Natural killer cell (primary cell): ENCODE measurements around the gene ZCCHC14. TPM values are rescaled to one million over a fixed set of nuclear protein-coding genes. Genes with fewer than 3 reads are reported as not detected.
"Not testable (repeated sequence)": the region's sequence is repeated elsewhere in the genome, so short reads cannot be mapped to it uniquely, and the experiment has no call there.

Experiments used
- ATAC-seq, 3 donors: fragments of 150-1000 bp in 2 of 3; fragments of 200-7000 bp in 1 of 3; cut with Tn5 transposase; 1 replicate in 1 of 3; 2 replicates in 2 of 3; pipeline ENCODE4 v1.10.0; 2021; ENCODE audit warnings: mild to moderate bottlenecking in 2 of 3, moderate library complexity in 2 of 3
- DNase-seq, 2 donors: peaks; one replicate each; pipeline versions ENCODE4 v3.0.0 to v3.0.0-alpha.2; 2013 to 2021; ENCODE audit warnings: mixed read lengths in 1 of 2
- H3K27ac ChIP-seq: one replicate; pipeline ENCODE4 v1.5.1; 2013; ENCODE audit warnings: mild to moderate bottlenecking, low read length
- H3K27me3 ChIP-seq: one replicate; pipeline ENCODE4 v1.6.1; 2013; ENCODE audit warnings: low read length; ENCODE audit not compliant: control insufficient read depth, insufficient read depth
- H3K36me3 ChIP-seq: one replicate; pipeline ENCODE4 v1.6.1; 2013; ENCODE audit warnings: low read length; ENCODE audit not compliant: control insufficient read depth, insufficient read depth
- H3K4me1 ChIP-seq: one replicate; pipeline ENCODE4 v1.6.1; 2013; ENCODE audit warnings: low read length; ENCODE audit not compliant: control insufficient read depth, insufficient read depth
- H3K4me3 ChIP-seq: one replicate; pipeline ENCODE4 v1.5.1; 2013; ENCODE audit warnings: low read length
- H3K9me3 ChIP-seq: one replicate; pipeline ENCODE4 v1.6.1; 2013; ENCODE audit warnings: low read length; ENCODE audit not compliant: control insufficient read depth, insufficient read depth
- H3K27ac Mint-ChIP-seq, 2 donors: one replicate each; pipeline ENCODE4 v1.8.0; 2022; ENCODE audit warnings: mild to moderate bottlenecking in 2 of 2, mixed read lengths in 2 of 2, moderate library complexity in 1 of 2
- H3K27me3 Mint-ChIP-seq, 2 donors: one replicate each; pipeline ENCODE4 v1.8.0; 2022; ENCODE audit warnings: low read depth in 2 of 2, mixed read lengths in 2 of 2
- H3K36me3 Mint-ChIP-seq: one replicate; pipeline ENCODE4 v1.8.0; 2022; ENCODE audit warnings: mixed read lengths
- H3K4me1 Mint-ChIP-seq, 2 donors: one replicate each; pipeline ENCODE4 v1.8.0; 2022; ENCODE audit warnings: mixed read lengths in 2 of 2
- H3K4me3 Mint-ChIP-seq: one replicate; pipeline ENCODE4 v1.8.0; 2022; ENCODE audit warnings: mild to moderate bottlenecking, moderate library complexity, mixed read lengths
- H3K9me3 Mint-ChIP-seq, 2 donors: one replicate each; pipeline ENCODE4 v1.8.0; 2022; ENCODE audit warnings: mixed read lengths in 2 of 2
- WGBS: methylation state at CpG from one replicate; pipeline ENCODE4 v1.1.7; 2013; ENCODE audit warnings: missing lambda C conversion rate; ENCODE audit not compliant: insufficient coverage; 5-methylcytosine and 5-hydroxymethylcytosine counted together
- intact Hi-C: fragments of 100-400 bp; cut with micrococcal nuclease; formaldehyde crosslinking; loops from one replicate; pipeline ENCODE4 v1.14.2; 2022
- total RNA-seq, 4 donors: library from RNA; stranded (reverse); fragments of 120-200 nt in 1 of 4; gene quantifications; one replicate each; pipeline versions ENCODE4 v1.2.3 to v1.2.4, GENCODE V29; 2013 to 2022
- TF ChIP-seq, protein P1 (sequence below): fragments of 200-600 bp; IDR thresholded peaks from one replicate; pipeline ENCODE4 v1.8.0; 2022; ENCODE audit warnings: antibody characterized with exemption

Gene ZCCHC14
- total RNA-seq, 3 donors from 2014 or later (not counting 1 experiment from before 2014, with no cell fraction given), result 12.2 to 20.9 (median 19.2) TPM

DNA sequence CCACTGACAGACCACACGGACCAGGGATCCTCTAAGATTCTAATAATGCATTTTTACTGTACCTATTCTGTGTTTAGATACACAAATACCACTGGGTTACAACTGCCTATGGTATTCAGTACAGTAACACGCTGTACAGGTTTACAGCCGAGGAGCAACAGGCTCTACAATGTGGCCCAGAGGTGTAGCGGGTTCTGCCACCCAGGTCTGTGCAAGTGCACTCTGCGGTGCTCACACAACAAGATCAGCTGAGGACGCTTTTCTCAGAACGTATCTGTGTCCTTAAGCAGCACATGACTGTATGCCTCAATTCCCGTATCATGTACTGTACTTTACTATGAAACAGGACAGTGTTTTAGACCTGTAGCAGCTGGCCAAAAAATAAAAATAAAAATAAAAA is 6.5 kb downstream of the ZCCHC14 start:
- peaks cover 71 to 77% of the 10 kb centered on the region in 2 donors for H3K4me1 Mint-ChIP-seq
- TF ChIP-seq, protein P1, sequence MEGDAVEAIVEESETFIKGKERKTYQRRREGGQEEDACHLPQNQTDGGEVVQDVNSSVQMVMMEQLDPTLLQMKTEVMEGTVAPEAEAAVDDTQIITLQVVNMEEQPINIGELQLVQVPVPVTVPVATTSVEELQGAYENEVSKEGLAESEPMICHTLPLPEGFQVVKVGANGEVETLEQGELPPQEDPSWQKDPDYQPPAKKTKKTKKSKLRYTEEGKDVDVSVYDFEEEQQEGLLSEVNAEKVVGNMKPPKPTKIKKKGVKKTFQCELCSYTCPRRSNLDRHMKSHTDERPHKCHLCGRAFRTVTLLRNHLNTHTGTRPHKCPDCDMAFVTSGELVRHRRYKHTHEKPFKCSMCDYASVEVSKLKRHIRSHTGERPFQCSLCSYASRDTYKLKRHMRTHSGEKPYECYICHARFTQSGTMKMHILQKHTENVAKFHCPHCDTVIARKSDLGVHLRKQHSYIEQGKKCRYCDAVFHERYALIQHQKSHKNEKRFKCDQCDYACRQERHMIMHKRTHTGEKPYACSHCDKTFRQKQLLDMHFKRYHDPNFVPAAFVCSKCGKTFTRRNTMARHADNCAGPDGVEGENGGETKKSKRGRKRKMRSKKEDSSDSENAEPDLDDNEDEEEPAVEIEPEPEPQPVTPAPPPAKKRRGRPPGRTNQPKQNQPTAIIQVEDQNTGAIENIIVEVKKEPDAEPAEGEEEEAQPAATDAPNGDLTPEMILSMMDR, result no peak
- no peak overlapping the region for H3K27ac ChIP-seq

DNA sequence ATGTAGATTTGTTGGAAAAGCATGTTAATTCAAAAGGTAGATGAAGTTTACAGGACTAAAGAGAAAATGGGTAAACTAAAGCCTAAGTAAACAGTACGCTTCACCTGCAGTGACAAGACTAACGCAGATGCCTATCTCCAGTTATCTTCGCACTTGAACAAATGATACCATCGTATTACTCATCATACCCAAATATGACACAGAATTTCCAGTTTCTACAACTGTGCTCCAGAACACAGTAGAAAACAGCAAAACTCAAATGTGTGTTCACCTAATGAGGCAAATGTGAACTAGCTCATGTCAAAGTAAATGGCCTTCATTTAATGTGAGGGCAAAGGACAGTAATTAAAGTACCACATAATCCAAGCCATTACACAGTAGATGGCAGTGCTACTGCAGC is 7.0 kb downstream of the ZCCHC14 start:
- Mint-ChIP-seq H3K4me1 (peaks cover 68 to 79% of the 10 kb centered on the region in 2 donors), H3K4me3 (peak overlapping the region; percentile 81), H3K27ac (peak overlapping the region; percentile 87 to 89)
- H3K9me3 ChIP-seq, H3K27ac ChIP-seq, intact Hi-C loops, H3K4me3 ChIP-seq, H3K27me3 ChIP-seq, H3K36me3 Mint-ChIP-seq, H3K27me3 Mint-ChIP-seq, H3K36me3 ChIP-seq, DNase-seq, H3K9me3 Mint-ChIP-seq: not testable (repeated sequence)
- WGBS, result 87% methylated on average over 4 of the region's 4 CpGs
- ATAC-seq, result peak in 1 of 3 donors; percentile 25
- peaks cover 22% of the 10 kb centered on the region for H3K4me1 ChIP-seq

More for the DNA sequence above, 6.5 kb downstream of the ZCCHC14 start:
- no peak overlapping the region for H3K4me3 ChIP-seq
- Mint-ChIP-seq H3K36me3 (no peaks in the 10 kb centered on the region), H3K4me3 (no peak overlapping the region), H3K27ac (peak overlapping the region in 1 of 2 donors; percentile 87), H3K27me3 (no peaks in the 10 kb centered on the region), H3K9me3 (no peaks in the 10 kb centered on the region)
- intact Hi-C loops, result no loop called here
- H3K9me3 ChIP-seq, result no peaks in the 10 kb centered on the region
- no peak for DNase-seq
- no peaks in the 10 kb centered on the region for H3K36me3 ChIP-seq
- no peaks in the 10 kb centered on the region for H3K27me3 ChIP-seq
- H3K4me1 ChIP-seq, result peaks cover 27% of the 10 kb centered on the region
- WGBS, result 93% methylated on average over 7 of the region's 8 CpGs
- ATAC-seq, result no peak

DNA sequence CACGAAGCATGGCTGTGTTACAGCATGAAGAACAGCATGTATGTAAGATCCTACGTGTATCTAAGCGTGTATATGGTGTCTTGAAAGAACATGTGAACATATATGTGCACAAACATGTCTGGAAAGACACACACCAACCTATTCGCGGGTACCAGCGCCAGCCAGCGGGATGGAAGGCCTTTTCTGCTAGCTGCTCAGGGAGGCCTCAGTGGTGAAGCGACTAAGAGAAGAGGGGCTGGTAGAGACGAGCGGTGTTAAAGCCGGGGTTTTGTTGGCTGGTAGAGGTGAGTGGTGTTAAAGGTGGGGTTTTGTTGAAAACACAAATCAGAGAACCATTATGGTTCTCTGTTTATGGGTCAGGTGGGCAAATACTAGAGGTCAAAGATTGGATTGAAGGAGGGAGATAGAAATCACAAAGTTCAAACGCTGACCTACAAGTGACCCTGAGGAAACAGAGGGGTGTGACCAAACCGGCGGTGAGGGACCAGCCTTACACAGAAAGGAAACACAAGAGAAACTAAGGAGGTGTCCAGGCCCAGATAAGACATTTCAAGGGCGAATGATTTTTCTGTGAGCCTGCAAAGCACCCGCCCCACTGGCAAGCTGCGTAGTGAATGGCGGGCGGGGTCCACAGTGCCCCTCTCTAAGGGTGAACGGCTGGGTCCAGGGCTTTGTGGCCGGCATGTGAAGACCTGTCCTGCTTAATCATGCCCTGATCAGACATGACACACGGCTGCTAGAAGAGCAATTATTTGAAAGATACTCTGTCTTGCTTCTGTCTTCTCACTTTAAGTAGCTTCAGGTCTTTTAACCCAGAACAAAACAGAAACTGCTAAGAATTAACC is 8.1 kb downstream of the ZCCHC14 start:
- TF ChIP-seq, protein P1, result no peak
- Histone ChIP-seq H3K4me3 (no peak overlapping the region), H3K27me3 (no peaks in the 10 kb centered on the region), H3K27ac (peak overlapping the region; percentile 21), H3K4me1 (peaks cover 16% of the 10 kb centered on the region), H3K9me3 (no peaks in the 10 kb centered on the region), H3K36me3 (no peaks in the 10 kb centered on the region)
- ATAC-seq (peak; percentile 54 to 74 (median 59)), DNase-seq (no peak)
- WGBS, result 73% methylated on average over 22 of the region's 22 CpGs
- peaks cover 62 to 72% of the 10 kb centered on the region in 2 donors for H3K4me1 Mint-ChIP-seq
- H3K4me3 Mint-ChIP-seq, result peak overlapping the region; percentile 81
- intact Hi-C loops, result no loop called here
- H3K9me3 Mint-ChIP-seq, result no peaks in the 10 kb centered on the region
- no peaks in the 10 kb centered on the region for H3K36me3 Mint-ChIP-seq
- no peaks in the 10 kb centered on the region for H3K27me3 Mint-ChIP-seq
- peak overlapping the region; percentile 87 to 89 for H3K27ac Mint-ChIP-seq

DNA sequence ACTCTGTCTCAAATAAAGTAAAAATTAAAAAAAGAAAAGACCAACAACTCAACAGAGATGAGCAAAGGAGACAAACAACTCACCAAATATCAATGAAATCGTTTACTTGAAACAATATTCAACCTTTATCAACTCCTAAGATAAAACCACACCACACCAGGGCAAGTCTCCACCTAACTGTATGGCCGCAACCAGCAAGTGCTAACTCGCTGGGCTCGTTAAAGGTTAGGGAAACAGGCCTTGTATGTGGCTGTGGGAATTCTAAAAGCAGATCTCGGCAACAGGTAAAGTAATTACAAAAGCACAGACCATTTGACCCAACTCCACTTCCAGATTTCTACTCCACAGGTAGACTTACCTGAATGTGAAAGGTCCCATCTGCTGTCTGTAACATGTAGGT is 9.3 kb downstream of the ZCCHC14 start:
- TF ChIP-seq, protein P1, result no peak
- H3K4me3 ChIP-seq, result no peak overlapping the region

DNA sequence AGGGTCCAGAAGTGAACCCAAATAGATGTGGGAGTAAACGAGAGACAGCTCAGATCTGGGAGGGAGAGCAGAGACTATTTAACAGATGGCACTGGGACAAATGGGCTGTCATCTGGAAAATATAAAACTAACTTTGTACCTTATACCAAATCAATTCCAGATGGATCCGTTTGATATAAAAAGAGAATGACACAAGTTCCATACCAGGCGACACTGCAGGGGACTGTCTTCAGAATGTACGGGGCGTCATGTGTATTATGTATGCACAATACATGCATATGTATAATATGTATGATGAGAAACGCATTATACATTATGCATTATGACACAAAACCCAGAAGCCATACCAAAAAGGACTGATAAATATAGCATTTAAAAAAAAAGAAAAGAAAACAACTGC is 10.2 kb downstream of the ZCCHC14 start:
- H3K4me3 ChIP-seq, H3K4me3 Mint-ChIP-seq, H3K27ac ChIP-seq, H3K27me3 ChIP-seq, DNase-seq, H3K27me3 Mint-ChIP-seq, H3K9me3 Mint-ChIP-seq, intact Hi-C loops, H3K36me3 Mint-ChIP-seq, ATAC-seq, H3K9me3 ChIP-seq, H3K36me3 ChIP-seq: not testable (repeated sequence)
- WGBS, result 92% methylated on average over 3 of the region's 6 CpGs
- H3K4me1 ChIP-seq, result peaks cover 16% of the 10 kb centered on the region
- H3K4me1 Mint-ChIP-seq, result peaks cover 54 to 70% of the 10 kb centered on the region in 2 donors
- peak overlapping the region in 1 of 2 donors; percentile 34 for H3K27ac Mint-ChIP-seq

More for the DNA sequence above, 9.3 kb downstream of the ZCCHC14 start:
- ATAC-seq, result no peak
- H3K27ac Mint-ChIP-seq, result peak overlapping the region; percentile 87 to 89
- H3K4me1 Mint-ChIP-seq, result peaks cover 50 to 65% of the 10 kb centered on the region in 2 donors
- H3K4me3 Mint-ChIP-seq, result no peak overlapping the region
- no peaks in the 10 kb centered on the region for H3K27me3 ChIP-seq
- DNase-seq, result no peak
- no peak overlapping the region for H3K27ac ChIP-seq
- H3K9me3 Mint-ChIP-seq, result no peaks in the 10 kb centered on the region
- WGBS, result 85% methylated on average over 4 of the region's 5 CpGs
- no peaks in the 10 kb centered on the region for H3K36me3 ChIP-seq
- H3K27me3 Mint-ChIP-seq, result no peaks in the 10 kb centered on the region
- intact Hi-C loops, result no loop called here
- no peaks in the 10 kb centered on the region for H3K9me3 ChIP-seq
- no peaks in the 10 kb centered on the region for H3K36me3 Mint-ChIP-seq
- H3K4me1 ChIP-seq, result peaks cover 16% of the 10 kb centered on the region
